GM12801 (cell line): Measurements from ENCODE around the gene ZBTB12.

ENCODE experiments used
- CTCF ChIP-seq: IDR thresholded peaks from one replicate; pipeline ENCODE4 v1.5.1; 2011; ENCODE audit warnings: control low read depth; ENCODE audit not compliant: insufficient read length; ENCODE audit errors: extremely low read depth

ZBTB12 gene, protein sequence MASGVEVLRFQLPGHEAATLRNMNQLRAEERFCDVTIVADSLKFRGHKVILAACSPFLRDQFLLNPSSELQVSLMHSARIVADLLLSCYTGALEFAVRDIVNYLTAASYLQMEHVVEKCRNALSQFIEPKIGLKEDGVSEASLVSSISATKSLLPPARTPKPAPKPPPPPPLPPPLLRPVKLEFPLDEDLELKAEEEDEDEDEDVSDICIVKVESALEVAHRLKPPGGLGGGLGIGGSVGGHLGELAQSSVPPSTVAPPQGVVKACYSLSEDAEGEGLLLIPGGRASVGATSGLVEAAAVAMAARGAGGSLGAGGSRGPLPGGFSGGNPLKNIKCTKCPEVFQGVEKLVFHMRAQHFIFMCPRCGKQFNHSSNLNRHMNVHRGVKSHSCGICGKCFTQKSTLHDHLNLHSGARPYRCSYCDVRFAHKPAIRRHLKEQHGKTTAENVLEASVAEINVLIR

GRCh38 chr6:31901953-31902643 lies at the start of gene ZBTB12:
Gene ZBTB12, minus strand, starts transcription at chr6:31902086. Its CDS starts 781 bp downstream, at chr6:31901305.
- no peak for TF ChIP-seq CTCF

DNA sequence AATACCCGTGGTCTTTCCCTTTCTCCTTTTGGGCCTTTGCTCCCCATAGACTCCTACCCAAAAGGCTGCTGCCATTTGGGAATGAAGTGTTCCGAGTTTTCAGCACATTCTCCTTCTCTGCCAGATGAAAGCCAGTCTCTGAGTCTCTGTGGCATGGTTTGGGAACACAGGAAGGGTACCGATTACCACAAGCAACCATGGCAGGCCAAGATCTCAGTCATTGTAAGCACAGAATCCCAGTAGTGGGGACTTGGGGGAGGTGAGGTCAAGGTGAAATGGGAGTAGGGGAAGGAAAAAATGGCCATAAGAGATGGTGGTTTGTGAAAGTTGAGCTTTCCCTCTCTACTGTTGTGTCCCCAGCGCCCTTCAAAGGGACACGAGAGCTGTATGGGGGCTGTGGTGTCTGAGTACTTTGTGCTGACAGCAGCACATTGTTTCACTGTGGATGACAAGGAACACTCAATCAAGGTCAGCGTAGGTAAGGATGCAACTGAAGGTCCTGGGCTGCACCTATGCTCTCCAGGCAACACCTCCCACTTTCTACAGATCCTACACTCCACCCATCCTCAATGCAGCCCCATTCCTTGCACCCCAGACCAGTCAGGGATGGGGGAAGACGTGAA lies 48.2 kb upstream of the ZBTB12 start:
- TF ChIP-seq CTCF: no peak

DNA sequence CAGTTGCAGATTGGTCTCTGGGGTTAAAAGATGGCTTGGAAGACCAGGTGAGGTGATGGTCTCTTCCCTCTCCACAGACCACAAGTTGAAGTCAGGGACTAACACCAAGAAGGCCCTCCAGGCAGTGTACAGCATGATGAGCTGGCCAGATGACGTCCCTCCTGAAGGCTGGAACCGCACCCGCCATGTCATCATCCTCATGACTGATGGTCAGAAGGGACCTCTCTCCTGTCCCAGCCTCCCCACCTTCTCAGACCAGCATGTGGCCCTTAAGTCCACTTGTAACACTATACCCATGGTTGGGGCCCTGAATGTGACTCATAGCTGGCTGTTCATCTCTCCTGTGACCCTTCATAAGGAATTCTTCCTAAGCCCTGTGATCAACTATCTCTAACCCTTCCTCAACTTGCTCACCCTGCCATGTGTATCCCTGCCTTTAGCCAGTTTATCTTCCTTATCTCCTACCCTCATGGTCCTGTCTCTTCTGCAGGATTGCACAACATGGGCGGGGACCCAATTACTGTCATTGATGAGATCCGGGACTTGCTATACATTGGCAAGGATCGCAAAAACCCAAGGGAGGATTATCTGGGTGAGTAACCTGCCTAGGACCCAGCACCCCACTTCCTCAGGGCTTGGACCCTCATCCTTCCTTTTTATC lies 47.0 kb upstream of the ZBTB12 start:
- no peak for TF ChIP-seq CTCF

GRCh38 chr6:31948306-31948705 lies 46.4 kb upstream of the ZBTB12 start:
- no peak for TF ChIP-seq CTCF

GRCh38 chr6:31947864-31948263 lies 46.0 kb upstream of the ZBTB12 start:
- TF ChIP-seq CTCF: no peak

- TF ChIP-seq CTCF: no peak
Measured at GRCh38 chr6:31947070-31947675, 45.3 kb upstream of the ZBTB12 start.
